K562 (cell line): ENCODE measurements around the gene TP53BP2. TPM values are rescaled to one million over a fixed set of nuclear protein-coding genes. Genes with fewer than 3 reads are reported as not detected.

Experiments
- ATAC-seq: fragments of 200-7000 bp; cut with Tn5 transposase; 3 replicates; pipeline ENCODE4 v1.9.1; 2020; ENCODE audit warnings: moderate library complexity
- BruUV-seq: library from RNA; stranded (reverse); fragments of 400-500 nt; replicated peaks from 2 replicates; lab custom pipeline; 2021; lab: Mats Ljungman, UMichigan
- CTCF ChIA-PET: fragments of 300-600 bp; formaldehyde crosslinking; extraction: SDS; loops from one replicate; lab custom pipeline; 2021; ENCODE audit warnings: low intra/inter-chr PET ratio; lab: Yijun Ruan, JAX
- POLR2A ChIA-PET: fragments of 300-600, 350-650 bp; sonication (Branson Sonifier 250); formaldehyde crosslinking; extraction: SDS; loops from one replicate; lab custom pipeline; 2021; ENCODE audit warnings: antibody characterized with exemption, inconsistent platforms; lab: Yijun Ruan, JAX
- DNase-seq, 4 experiments: peaks; one replicate each; pipeline versions ENCODE4 v3.0.0 to v3.0.0-alpha.2; 2011 to 2018; ENCODE audit warnings: low spot score in 3 of 4, mixed read lengths in 3 of 4; ENCODE audit errors: extremely low read depth in 1 of 4
- FAIRE-seq: peaks from 2 replicates; lab custom pipeline; 2011; peaks lifted over from hg19 to GRCh38; lab: Jason Lieb, UNC
- H2AFZ ChIP-seq: 2 replicates; pipeline ENCODE4 v1.6.0; 2011; ENCODE audit warnings: low read depth, low read length, control low read depth, inconsistent platforms
- H3K27ac ChIP-seq: fragments of 200-600 bp; 3 replicates; pipeline ENCODE4 v1.8.0; 2011; ENCODE audit warnings: low read depth, mild to moderate bottlenecking, control low read depth, inconsistent platforms, low read length, moderate library complexity, mixed read lengths; ENCODE audit errors: extremely low read depth
- H3K27me3 ChIP-seq, 2 experiments: fragments of 300-600 bp in 1 of 2; 2 replicates in 1 of 2; 3 replicates in 1 of 2; pipeline versions ENCODE4 v1.6.0 to v1.8.0; 2011; ENCODE audit warnings: inconsistent platforms in 2 of 2, low read length in 2 of 2, mild to moderate bottlenecking in 1 of 2, mixed read lengths in 1 of 2, moderate library complexity in 1 of 2; ENCODE audit not compliant: control insufficient read depth in 2 of 2, insufficient read depth in 2 of 2
- H3K36me3 ChIP-seq: fragments of 300-600 bp; 3 replicates; pipeline ENCODE4 v1.8.0; 2011; ENCODE audit warnings: mild to moderate bottlenecking, low read length, inconsistent platforms; ENCODE audit not compliant: control insufficient read depth, insufficient read depth
- H3K4me1 ChIP-seq, 2 experiments: fragments of 200-600 bp in 1 of 2; replicated peaks in 1 of 2; 2 replicates in 1 of 2; 3 replicates in 1 of 2; pipeline versions ENCODE4 v1.5.1 to v1.8.0; 2011; ENCODE audit warnings: inconsistent platforms in 2 of 2, low read length in 2 of 2, mild to moderate bottlenecking in 1 of 2, mixed read lengths in 1 of 2, moderate library complexity in 1 of 2; ENCODE audit not compliant: control insufficient read depth in 2 of 2, insufficient read depth in 2 of 2
- H3K4me2 ChIP-seq: 2 replicates; pipeline ENCODE4 v1.6.1; 2011; ENCODE audit warnings: low read length, control low read depth, inconsistent platforms, mixed read lengths; ENCODE audit not compliant: insufficient read depth
- H3K4me3 ChIP-seq: fragments of 200-600 bp; sonication (generic), shearing (Covaris generic); 2 replicates; pipeline ENCODE4 v1.5.1; 2016; ENCODE audit warnings: control low read depth, inconsistent platforms
- H3K79me2 ChIP-seq: fragments of 200-600 bp; 3 replicates; pipeline ENCODE4 v1.8.0; 2011; ENCODE audit warnings: low read length, inconsistent platforms; ENCODE audit not compliant: control insufficient read depth, insufficient read depth
- H3K9ac ChIP-seq, 2 experiments: 2 replicates each; pipeline versions ENCODE4 v1.6.0 to v1.6.1; 2011; ENCODE audit warnings: low read depth in 2 of 2, low read length in 2 of 2, control low read depth in 1 of 2, inconsistent platforms in 1 of 2, mild to moderate bottlenecking in 1 of 2, mixed read lengths in 1 of 2; ENCODE audit not compliant: insufficient read depth in 1 of 2
- H3K9me1 ChIP-seq: one replicate; pipeline ENCODE4 v1.6.0; 2011; ENCODE audit warnings: inconsistent platforms, mild to moderate bottlenecking, low read length, moderate library complexity; ENCODE audit not compliant: control insufficient read depth, insufficient read depth
- H3K9me3 ChIP-seq: replicated peaks from 2 replicates; pipeline ENCODE4 v1.5.1; 2011; ENCODE audit warnings: low read depth, low read length, inconsistent platforms; ENCODE audit not compliant: control insufficient read depth, insufficient read depth
- H4K20me1 ChIP-seq: replicated peaks from 2 replicates; pipeline ENCODE4 v1.6.1; 2011; ENCODE audit warnings: low read length, inconsistent platforms, mixed read lengths; ENCODE audit not compliant: control insufficient read depth, insufficient read depth
- BCOR ChIP-seq: fragments of 450-650 bp; IDR thresholded peaks from 2 replicates; pipeline ENCODE4 v1.6.1; 2016
- C11orf30 ChIP-seq: fragments of 450-650 bp; IDR thresholded peaks from 2 replicates; pipeline ENCODE4 v1.6.1; 2016; ENCODE audit warnings: low read depth, mild to moderate bottlenecking
- ETS2 ChIP-seq: IDR thresholded peaks from 2 replicates; pipeline ENCODE4 v1.6.1; 2016; ENCODE audit warnings: borderline replicate concordance, missing genetic modification characterization, mild to moderate bottlenecking, moderate library complexity, missing compliant biosample characterization; ENCODE audit not compliant: poor library complexity, severe bottlenecking
- MAFK ChIP-seq: IDR thresholded peaks from 2 replicates; pipeline ENCODE4 v1.6.1; 2011; ENCODE audit warnings: low read length, improper control_type of control experiment
- MEIS2 ChIP-seq: fragments of 450-650 bp; IDR thresholded peaks from 2 replicates; pipeline ENCODE4 v1.6.1; 2014; ENCODE audit warnings: mild to moderate bottlenecking; ENCODE audit not compliant: partially characterized antibody
- NONO ChIP-seq, 2 experiments: fragments of 200-400 bp in 1 of 2; fragments of 450-650 bp in 1 of 2; formaldehyde crosslinking in 1 of 2; IDR thresholded peaks; 2 replicates each; pipeline ENCODE4 v1.6.1; 2017; ENCODE audit warnings: low read depth in 2 of 2, mild to moderate bottlenecking in 2 of 2, moderate library complexity in 2 of 2, low read length in 1 of 2
- PPARD ChIP-seq: fragments of 250-450 bp; sonication (Bioruptor Pico); IDR thresholded peaks from 2 replicates; pipeline ENCODE4 v1.8.0; 2022; ENCODE audit warnings: inconsistent platforms, mild to moderate bottlenecking, moderate library complexity
- PURB ChIP-seq: sonication (generic); formaldehyde crosslinking; IDR thresholded peaks from 2 replicates; pipeline ENCODE4 v1.9.0; 2021; ENCODE audit warnings: low read depth, mild to moderate bottlenecking, missing genetic modification reagents
- TCF7L2 ChIP-seq: fragments of 150-350 bp; IDR thresholded peaks from 2 replicates; pipeline ENCODE4 v1.6.1; 2016; ENCODE audit warnings: low read depth, mild to moderate bottlenecking, low read length, moderate library complexity
- THRAP3 ChIP-seq: fragments of 450-650 bp; IDR thresholded peaks from 2 replicates; pipeline ENCODE4 v1.6.1; 2016; ENCODE audit warnings: mild to moderate bottlenecking, inconsistent platforms, borderline replicate concordance
- ZNF253 ChIP-seq: fragments of 250-450 bp; sonication (Bioruptor Pico); conservative IDR thresholded peaks from 2 replicates; pipeline ENCODE4 v1.6.1; 2021; ENCODE audit warnings: mild to moderate bottlenecking
- ZNF3 ChIP-seq: fragments of 250-450 bp; sonication (Bioruptor Pico); IDR thresholded peaks from 2 replicates; pipeline ENCODE4 v1.5.0; 2021; ENCODE audit warnings: mild to moderate bottlenecking, moderate library complexity
- ZNF316 ChIP-seq: fragments of 450-650 bp; IDR thresholded peaks from 2 replicates; pipeline ENCODE4 v1.6.1; 2016
- ZNF324 ChIP-seq: fragments of 250-450 bp; sonication (Bioruptor Pico); IDR thresholded peaks from 2 replicates; pipeline ENCODE4 v1.4.0; 2020; ENCODE audit warnings: mild to moderate bottlenecking
- WGBS: fragments of 100-300 bp; shearing (Covaris generic); methylation state at CpG from one replicate; pipeline ENCODE4 v1.1.6; 2016; ENCODE audit warnings: low coverage, mixed read lengths; ENCODE audit not compliant: insufficient coverage; ENCODE audit errors: missing lambda C conversion rate; 5-methylcytosine and 5-hydroxymethylcytosine counted together
- in situ Hi-C: fragments of 300-500 bp; cut with MboI; formaldehyde crosslinking; loops from 4 replicates; pipeline ENCODE4 v1.15.0; 2018; ENCODE audit warnings: inconsistent platforms, mixed read lengths
- intact Hi-C: fragments of 100-400 bp; cut with micrococcal nuclease; formaldehyde crosslinking; loops from 2 replicates; pipeline ENCODE4 v1.14.2; 2022
- polyA plus RNA-seq, 8 experiments: library from polyadenylated mRNA; depleted of rRNA in 4 of 8; stranded (reverse) in 5 of 8; unstranded in 3 of 8; fragments of >200 nt; fragmentation: Nextera tagmentation in 2 of 8; fragmentation: Illumina TruSeq in 1 of 8; extraction: Ambion mirVana in 2 of 8; extraction: Trizol in 1 of 8; gene quantifications; 2 replicates each; pipeline versions ENCODE4 v1.2.1 to v1.2.3, GENCODE V29; 2011 to 2014; ENCODE audit warnings: inconsistent platforms in 1 of 8, missing spikeins in 1 of 8
- total RNA-seq, 7 experiments: library from RNA; depleted of rRNA in 6 of 7; stranded (reverse); fragments of >200 nt in 6 of 7; fragmentation: Illumina TruSeq in 2 of 7; extraction: Trizol in 2 of 7; gene quantifications; 2 replicates each; pipeline versions ENCODE4 v1.2.1 to v1.2.3, GENCODE V29; 2011 to 2021; ENCODE audit warnings: low replicate concordance in 1 of 7
- TF ChIP-seq, protein P1 (sequence below): fragments of 450-650 bp; conservative IDR thresholded peaks from 2 replicates; pipeline ENCODE4 v1.6.1; 2016; ENCODE audit warnings: missing genetic modification characterization, low read depth, mild to moderate bottlenecking, missing compliant biosample characterization, moderate library complexity
- TF ChIP-seq, protein P2 (sequence below): fragments of 250-450 bp; sonication (Bioruptor Pico); IDR thresholded peaks from 2 replicates; pipeline ENCODE4 v1.5.0; 2021

The TP53BP2 gene
- total and polyA plus RNA-seq, 9 of the 15 experiments (the other 6 are each of a cell fraction or from before 2014, with no cell fraction given): 17.0 to 69.6 (median 40.1) TPM

DNA sequence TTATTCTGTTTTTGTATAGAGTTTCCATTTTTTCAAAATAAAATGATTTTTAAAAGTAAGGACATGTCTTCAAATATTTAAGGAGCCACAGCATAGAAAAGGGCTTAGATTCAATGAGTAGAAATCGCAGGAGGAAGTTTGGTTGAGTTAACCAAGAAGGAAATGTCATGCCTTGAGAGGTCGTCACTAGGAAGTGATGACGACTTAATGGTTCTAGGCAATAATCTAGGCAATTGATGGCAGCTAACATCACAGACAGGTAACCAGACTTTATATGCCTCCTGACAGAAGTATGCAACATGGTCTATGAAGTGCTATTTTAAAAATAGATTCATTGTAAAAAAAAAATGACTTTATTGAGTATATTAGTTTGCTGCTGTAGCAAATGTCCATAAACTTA lies 32.1 kb upstream of the TP53BP2 start:
- Histone ChIP-seq H3K4me1 (peaks cover 0 to 10% of the 10 kb centered on the region in 2 experiments; a peak in 2 of 5 replicates), H3K4me3 (no peak overlapping the region), H2AFZ (no peak overlapping the region), H3K27me3 (no peaks in the 10 kb centered on the region), H4K20me1 (no peaks in the 10 kb centered on the region), H3K36me3 (no peaks in the 10 kb centered on the region), H3K9ac (no peak overlapping the region), H3K4me2 (no peak overlapping the region), H3K79me2 (no peaks in the 10 kb centered on the region), H3K9me1 (no peaks in the 10 kb centered on the region), H3K27ac (no peak overlapping the region), H3K9me3 (peaks cover 5% of the 10 kb centered on the region)
- TF ChIP-seq PPARD (CRISPR knock-in tag) (no peak), MEIS2 (peak; percentile 16)
- no peak for DNase-seq
- BruUV-seq: no TSS peak
- ATAC-seq: no peak
- no peak for FAIRE-seq
- intact Hi-C loops (no loop called here), in situ Hi-C loops (no loop called here)
- ChIA-PET CTCF (no interaction called here), POLR2A (no interaction called here)
- 51% methylated on average over 3 of the region's 3 CpGs for WGBS

DNA sequence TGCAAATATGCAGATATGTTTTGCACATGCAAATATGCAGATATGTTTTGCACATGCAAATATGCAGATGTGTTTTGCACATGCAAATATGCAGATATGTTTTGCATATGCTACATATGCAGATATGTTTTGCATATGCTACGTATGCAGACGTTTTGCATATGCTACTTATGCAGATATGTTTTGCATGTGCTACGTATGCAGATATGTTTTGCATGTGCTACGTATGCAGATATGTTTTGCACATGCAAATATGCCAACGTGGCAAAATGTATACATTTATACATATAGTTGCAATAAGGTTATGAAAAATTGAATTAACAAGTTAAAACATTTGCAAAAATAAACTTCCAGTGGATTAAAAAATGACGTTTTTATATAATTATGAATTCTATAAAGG lies 30.8 kb upstream of the TP53BP2 start:
- no peak overlapping the region for H3K27ac ChIP-seq
- peak; percentile 64 for TF ChIP-seq MAFK
- no peak for TF ChIP-seq BCOR
- TF ChIP-seq TCF7L2: no peak
- TF ChIP-seq PURB (CRISPR knock-in tag): no peak
- TF ChIP-seq THRAP3: no peak
- peak; percentile 69 for TF ChIP-seq ZNF316
- no peak for TF ChIP-seq ZNF324 (CRISPR knock-in tag)
- peak; percentile 31; the same call in 1 of the 2 replicates for TF ChIP-seq C11orf30
- TF ChIP-seq ZNF3 (CRISPR knock-in tag): no peak
- no peak for TF ChIP-seq ETS2 (tag)
- TF ChIP-seq, protein P1, sequence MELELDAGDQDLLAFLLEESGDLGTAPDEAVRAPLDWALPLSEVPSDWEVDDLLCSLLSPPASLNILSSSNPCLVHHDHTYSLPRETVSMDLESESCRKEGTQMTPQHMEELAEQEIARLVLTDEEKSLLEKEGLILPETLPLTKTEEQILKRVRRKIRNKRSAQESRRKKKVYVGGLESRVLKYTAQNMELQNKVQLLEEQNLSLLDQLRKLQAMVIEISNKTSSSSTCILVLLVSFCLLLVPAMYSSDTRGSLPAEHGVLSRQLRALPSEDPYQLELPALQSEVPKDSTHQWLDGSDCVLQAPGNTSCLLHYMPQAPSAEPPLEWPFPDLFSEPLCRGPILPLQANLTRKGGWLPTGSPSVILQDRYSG: no peak
- no peak for TF ChIP-seq NONO (IDR thresholded peaks at IDR 0.05; ENCODE audit: low read depth in 2 of 2, low read length in 1 of 2)
- TF ChIP-seq, protein P2, sequence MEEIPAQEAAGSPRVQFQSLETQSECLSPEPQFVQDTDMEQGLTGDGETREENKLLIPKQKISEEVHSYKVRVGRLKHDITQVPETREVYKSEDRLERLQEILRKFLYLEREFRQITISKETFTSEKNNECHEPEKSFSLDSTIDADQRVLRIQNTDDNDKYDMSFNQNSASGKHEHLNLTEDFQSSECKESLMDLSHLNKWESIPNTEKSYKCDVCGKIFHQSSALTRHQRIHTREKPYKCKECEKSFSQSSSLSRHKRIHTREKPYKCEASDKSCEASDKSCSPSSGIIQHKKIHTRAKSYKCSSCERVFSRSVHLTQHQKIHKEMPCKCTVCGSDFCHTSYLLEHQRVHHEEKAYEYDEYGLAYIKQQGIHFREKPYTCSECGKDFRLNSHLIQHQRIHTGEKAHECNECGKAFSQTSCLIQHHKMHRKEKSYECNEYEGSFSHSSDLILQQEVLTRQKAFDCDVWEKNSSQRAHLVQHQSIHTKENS (CRISPR knock-in tag): no peak
- TF ChIP-seq ZNF253 (CRISPR knock-in tag): no peak

More for the DNA sequence above, 30.8 kb upstream of the TP53BP2 start:
- intact Hi-C loops (no loop called here), in situ Hi-C loops (no loop called here)
- 43% methylated on average over 6 of the region's 6 CpGs for WGBS
- no peak for ATAC-seq
- no peak for FAIRE-seq
- Histone ChIP-seq H4K20me1 (no peaks in the 10 kb centered on the region), H3K9me3 (peaks cover 5% of the 10 kb centered on the region), H3K4me3 (no peak overlapping the region), H3K9me1 (no peaks in the 10 kb centered on the region), H3K36me3 (no peaks in the 10 kb centered on the region), H3K9ac (no peak overlapping the region), H3K27me3 (no peaks in the 10 kb centered on the region), H3K79me2 (no peaks in the 10 kb centered on the region), H3K4me1 (peaks cover 0 to 13% of the 10 kb centered on the region in 2 experiments; a peak in 2 of 5 replicates), H3K4me2 (no peak overlapping the region), H2AFZ (no peak overlapping the region)
- ChIA-PET CTCF (no interaction called here), POLR2A (no interaction called here)
- no peak for DNase-seq
- no TSS peak for BruUV-seq
